ENCODE data around the gene GIMAP2. TPM values are rescaled to one million over a fixed set of nuclear protein-coding genes. Genes with fewer than 3 reads are reported as not detected.

GIMAP2 gene
- polyA plus RNA-seq, 3 donors, result 45.6 to 63.8 (median 47.0) TPM

DNA sequence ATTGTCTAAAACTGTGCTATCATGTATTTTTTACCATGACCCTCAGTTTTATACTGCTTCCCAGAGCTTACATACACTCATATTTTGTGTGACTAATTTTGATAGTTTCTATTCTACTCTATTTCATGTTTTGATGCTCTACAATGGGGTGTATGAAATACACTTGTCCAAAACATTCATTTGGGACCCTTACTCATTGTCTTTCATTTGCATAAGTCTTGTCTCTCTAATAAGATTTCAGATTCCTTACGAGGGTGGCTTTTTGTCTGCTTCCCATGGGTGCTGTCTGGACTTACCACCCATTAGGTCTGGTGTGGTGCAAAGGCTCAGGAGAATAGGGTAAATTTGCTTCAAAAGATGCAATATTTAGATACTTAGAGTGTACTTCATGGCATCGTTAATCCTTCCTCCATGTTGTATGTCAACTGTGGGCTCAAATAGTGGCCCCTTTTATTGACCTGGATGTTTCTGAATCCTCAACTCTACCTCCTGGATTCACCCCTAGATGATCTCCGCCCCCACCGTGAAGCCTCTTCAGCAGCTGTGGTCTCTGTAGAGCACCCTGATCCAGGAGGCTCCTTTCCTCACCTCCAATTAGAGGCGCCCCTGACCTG is 48.1 kb downstream of the GIMAP2 start:
- no peak overlapping the region for H3K9ac ChIP-seq (ENCODE audit: insufficient read depth, low read length, poor library complexity, severe bottlenecking)
- peaks cover 15% of the 10 kb centered on the region for H3K79me2 ChIP-seq (ENCODE audit: insufficient read depth, low read length)
- H3K27ac Mint-ChIP-seq, result peak overlapping the region in 1 of 7 donors; percentile 37
- no peak overlapping the region for H3K4me3 Mint-ChIP-seq
- H3K36me3 Mint-ChIP-seq, result peaks cover 0 to under 1% of the 10 kb centered on the region in 2 donors
- peaks cover 31% of the 10 kb centered on the region for H3K4me1 Mint-ChIP-seq
- H3K27me3 ChIP-seq (ENCODE audit: control insufficient read depth in 2 of 2, insufficient read depth in 2 of 2, low read length in 2 of 2), result no peaks in the 10 kb centered on the region
- no peaks in the 10 kb centered on the region for H3K36me3 ChIP-seq (replicated peaks in 1 of 2; ENCODE audit: control insufficient read depth in 1 of 2, insufficient read depth in 2 of 2, low read length in 2 of 2)
- no peak overlapping the region for H3K4me3 ChIP-seq (replicated peaks in 1 of 3; ENCODE audit: low read depth in 2 of 3, low read length in 3 of 3)
- H3K27ac ChIP-seq (ENCODE audit: low read depth in 1 of 2, low read length in 2 of 2), result no peak overlapping the region
- intact Hi-C loops (cut with micrococcal nuclease), result no loop called here
- H3K27me3 Mint-ChIP-seq (ENCODE audit: low read depth in 3 of 3), result peaks cover 0 to 2% (median 0%) of the 10 kb centered on the region in 3 donors
- H3K4me1 ChIP-seq (ENCODE audit: control insufficient read depth in 1 of 2, insufficient read depth in 2 of 2, low read length in 2 of 2), result peaks cover 12 to 24% of the 10 kb centered on the region in 2 donors
- TF ChIP-seq CTCF (IDR thresholded peaks at IDR 0.05), result no peak
- H4K20me1 ChIP-seq (ENCODE audit: insufficient read depth, low read length), result peaks cover 10% of the 10 kb centered on the region
- WGBS (ENCODE audit: insufficient coverage), result no CpG with 5 or more reads among the region's 5 CpGs
- H3K4me2 ChIP-seq (replicated peaks; ENCODE audit: extremely low read depth, low read length, poor library complexity, severe bottlenecking), result no peak overlapping the region
- DNase-seq, result no peak
- no peaks in the 10 kb centered on the region for H3K9me3 ChIP-seq (replicated peaks in 1 of 2; ENCODE audit: control insufficient read depth in 1 of 2, insufficient read depth in 1 of 2, low read length in 2 of 2)
- H2AFZ ChIP-seq (ENCODE audit: insufficient read depth, low read depth, low read length, poor library complexity, severe bottlenecking), result no peak overlapping the region
- peaks cover 0 to 3% (median 2%) of the 10 kb centered on the region in 7 donors for H3K9me3 Mint-ChIP-seq

DNA sequence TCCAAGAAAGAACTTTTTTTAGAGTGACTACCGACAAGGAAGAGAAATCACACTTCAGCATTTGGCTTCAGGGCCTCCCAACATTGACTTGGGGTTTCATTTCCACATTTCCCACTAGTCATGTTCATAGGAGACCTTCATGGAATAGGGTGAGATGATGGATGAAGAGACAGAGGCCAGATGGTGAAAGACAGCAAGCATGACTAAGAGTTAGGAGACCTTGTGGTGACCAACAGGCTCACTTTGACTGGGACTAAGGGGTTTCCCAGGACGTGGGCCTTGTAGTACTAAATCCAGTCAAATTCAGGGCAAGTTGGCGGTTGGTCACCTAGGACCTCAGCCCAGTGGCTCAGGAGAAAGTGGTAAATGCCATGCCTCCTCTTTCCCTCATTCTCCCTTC is 48.7 kb downstream of the GIMAP2 start:
- Histone ChIP-seq H4K20me1 (ENCODE audit: insufficient read depth, low read length) (peaks cover 17% of the 10 kb centered on the region), H2AFZ (ENCODE audit: insufficient read depth, low read depth, low read length, poor library complexity, severe bottlenecking) (no peak overlapping the region), H3K4me2 (replicated peaks; ENCODE audit: extremely low read depth, low read length, poor library complexity, severe bottlenecking) (no peak overlapping the region), H3K4me3 (replicated peaks in 1 of 3; ENCODE audit: low read depth in 2 of 3, low read length in 3 of 3) (no peak overlapping the region), H3K9ac (ENCODE audit: insufficient read depth, low read length, poor library complexity, severe bottlenecking) (no peak overlapping the region), H3K27ac (ENCODE audit: low read depth in 1 of 2, low read length in 2 of 2) (no peak overlapping the region), H3K79me2 (ENCODE audit: insufficient read depth, low read length) (peaks cover 22% of the 10 kb centered on the region), H3K4me1 (ENCODE audit: control insufficient read depth in 1 of 2, insufficient read depth in 2 of 2, low read length in 2 of 2) (peaks cover 18 to 30% of the 10 kb centered on the region in 2 donors), H3K9me3 (replicated peaks in 1 of 2; ENCODE audit: control insufficient read depth in 1 of 2, insufficient read depth in 1 of 2, low read length in 2 of 2) (no peaks in the 10 kb centered on the region), H3K36me3 (replicated peaks in 1 of 2; ENCODE audit: control insufficient read depth in 1 of 2, insufficient read depth in 2 of 2, low read length in 2 of 2) (no peaks in the 10 kb centered on the region), H3K27me3 (ENCODE audit: control insufficient read depth in 2 of 2, insufficient read depth in 2 of 2, low read length in 2 of 2) (no peaks in the 10 kb centered on the region)
- peaks cover 37% of the 10 kb centered on the region for H3K4me1 Mint-ChIP-seq
- peaks cover 0 to 2% (median 0%) of the 10 kb centered on the region in 3 donors for H3K27me3 Mint-ChIP-seq (ENCODE audit: low read depth in 3 of 3)
- H3K9me3 Mint-ChIP-seq, result no peaks in the 10 kb centered on the region
- peak in 1 of 3 donors; percentile 71 for DNase-seq
- no peak for TF ChIP-seq CTCF (IDR thresholded peaks at IDR 0.05)
- intact Hi-C loops (cut with micrococcal nuclease), result no loop called here
- 87% methylated on average over 2 of the region's 3 CpGs for WGBS (ENCODE audit: insufficient coverage)
- H3K36me3 Mint-ChIP-seq, result peaks cover 0 to 3% of the 10 kb centered on the region in 2 donors
- peak overlapping the region in 1 of 7 donors; percentile 4 for H3K27ac Mint-ChIP-seq
- no peak overlapping the region for H3K4me3 Mint-ChIP-seq

All from CD14-positive monocyte (primary cell).